GM23248 (cell line): ENCODE measurements around the gene DNAJC8. TPM values are rescaled to one million over a fixed set of nuclear protein-coding genes. Genes with fewer than 3 reads are reported as not detected.

ENCODE experiments used
- DNase-seq: peaks from one replicate; pipeline ENCODE4 v3.0.0-alpha.2; 2015
- H2AFZ ChIP-seq: fragments of 200-600 bp; sonication (generic); 2 replicates; pipeline ENCODE4 v1.6.1; 2016; ENCODE audit warnings: antibody characterized with exemption
- H3F3A ChIP-seq: fragments of 200-600 bp; sonication (generic); 2 replicates; pipeline ENCODE4 v1.6.1; 2016; ENCODE audit warnings: mild to moderate bottlenecking, antibody characterized with exemption, mixed run types; ENCODE audit not compliant: insufficient read depth
- H3K27ac ChIP-seq: fragments of 200-600 bp; sonication (generic); 2 replicates; pipeline ENCODE4 v1.5.1; 2016; ENCODE audit warnings: mild to moderate bottlenecking
- H3K27me3 ChIP-seq: fragments of 200-600 bp; sonication (generic); replicated peaks from 2 replicates; pipeline ENCODE4 v1.6.1; 2016; ENCODE audit warnings: mild to moderate bottlenecking; ENCODE audit not compliant: insufficient read depth
- H3K36me3 ChIP-seq: fragments of 200-600 bp; sonication (generic); 2 replicates; pipeline ENCODE4 v1.6.1; 2016; ENCODE audit warnings: low read depth, mild to moderate bottlenecking
- H3K4me1 ChIP-seq: fragments of 200-600 bp; sonication (generic); 2 replicates; pipeline ENCODE4 v1.6.1; 2016; ENCODE audit warnings: mild to moderate bottlenecking; ENCODE audit not compliant: insufficient read depth
- H3K4me2 ChIP-seq: fragments of 200-600 bp; sonication (generic); one replicate; pipeline ENCODE4 v1.6.1; 2016; ENCODE audit warnings: mild to moderate bottlenecking; ENCODE audit not compliant: unreplicated experiment
- H3K4me3 ChIP-seq: fragments of 200-600 bp; sonication (generic); 2 replicates; pipeline ENCODE4 v1.5.1; 2016; ENCODE audit warnings: mild to moderate bottlenecking
- H3K79me2 ChIP-seq: fragments of 200-600 bp; sonication (generic); 2 replicates; pipeline ENCODE4 v1.6.1; 2016; ENCODE audit warnings: mild to moderate bottlenecking; ENCODE audit not compliant: insufficient read depth
- H3K9ac ChIP-seq: fragments of 200-600 bp; sonication (generic); 2 replicates; pipeline ENCODE4 v1.6.1; 2016; ENCODE audit warnings: mild to moderate bottlenecking
- H3K9me2 ChIP-seq: fragments of 200-600 bp; sonication (generic); 2 replicates; pipeline ENCODE4 v1.6.1; 2016; ENCODE audit warnings: mixed run types, mild to moderate bottlenecking, moderate library complexity; ENCODE audit not compliant: insufficient read depth
- H3K9me3 ChIP-seq: fragments of 200-600 bp; sonication (generic); one replicate; pipeline ENCODE4 v1.6.1; 2017; ENCODE audit warnings: low read depth
- H4K20me1 ChIP-seq: fragments of 200-600 bp; sonication (generic); 2 replicates; pipeline ENCODE4 v1.6.0; 2016; ENCODE audit not compliant: insufficient read depth
- EZH2 ChIP-seq: fragments of 200-600 bp; sonication (generic); IDR thresholded peaks from 2 replicates; pipeline ENCODE4 v1.6.1; 2018; ENCODE audit warnings: antibody characterized with exemption, mild to moderate bottlenecking; ENCODE audit not compliant: insufficient read depth, poor library complexity, severe bottlenecking
- EZH2phosphoT487 ChIP-seq: fragments of 200-600 bp; sonication (generic); IDR thresholded peaks from 2 replicates; pipeline ENCODE4 v1.6.1; 2018; ENCODE audit warnings: antibody characterized with exemption, moderate library complexity, mild to moderate bottlenecking, low read depth; ENCODE audit not compliant: insufficient read depth
- WGBS, 2 experiments: methylation state at CpG; one replicate each; pipeline ENCODE4 v1.1.6; 2015 to 2017; ENCODE audit warnings: low lambda C conversion rate in 2 of 2, low coverage in 1 of 2; ENCODE audit errors: missing lambda C conversion rate in 2 of 2; 5-methylcytosine and 5-hydroxymethylcytosine counted together
- in situ Hi-C: fragments of 300-500 bp; cut with MboI; formaldehyde crosslinking; loops from 2 replicates; pipeline ENCODE4 v1.15.0; 2020
- polyA plus RNA-seq: library from polyadenylated mRNA; unstranded; fragments of >200 nt; fragmentation: Nextera tagmentation; extraction: Ambion mirVana; gene quantifications from 2 replicates; pipeline ENCODE4 v1.2.1, GENCODE V29; 2016
- total RNA-seq: library from RNA; depleted of rRNA; stranded (reverse); fragments of >200 nt; shearing (Covaris generic); gene quantifications from 2 replicates; pipeline ENCODE4 v1.2.3, GENCODE V29; 2014

Gene DNAJC8
- total and polyA plus RNA-seq, 2 experiments from 2014 or later: 53.0 to 98.6 TPM

- Histone ChIP-seq H3K36me3 (no peaks in the 10 kb centered on the region), H2AFZ (peak overlapping the region; percentile 96), H3K4me2 (peak overlapping the region; percentile 93), H3K79me2 (peaks cover 40% of the 10 kb centered on the region), H3K9me3 (no peaks in the 10 kb centered on the region), H3K9me2 (no peaks in the 10 kb centered on the region), H3K27ac (peak overlapping the region; percentile 88), H3K27me3 (no peaks in the 10 kb centered on the region), H3F3A (peaks cover 25% of the 10 kb centered on the region; the same call in 1 of the 2 replicates), H4K20me1 (no peaks in the 10 kb centered on the region), H3K9ac (peak overlapping the region; percentile 94), H3K4me1 (0 out of 2 replicates have a peak, but pooled peaks cover 11% of the 10 kb centered on the region), H3K4me3 (peak overlapping the region; percentile 89)
- TF ChIP-seq EZH2 (no peak), EZH2phosphoT487 (no peak)
- peak; percentile 25 for DNase-seq
- WGBS, 2 experiments: 11 to 12% methylated on average over 20 of the region's 20 CpGs
- in situ Hi-C loops: no loop called here
Observed at GRCh38 chr1:28236656-28237322, 4.0 kb upstream of the DNAJC8 start.

- Histone ChIP-seq H3K9ac (peak within 1 kb of the TSS; percentile 94), H3K36me3 (no peaks in the 10 kb centered on the region), H3K9me3 (no peaks in the 10 kb centered on the region), H2AFZ (peak within 1 kb of the TSS; percentile 96), H4K20me1 (no peaks in the 10 kb centered on the region), H3K4me3 (peak within 1 kb of the TSS; percentile 89), H3K27me3 (no peaks in the 10 kb centered on the region), H3K27ac (peak within 1 kb of the TSS; percentile 88), H3K4me2 (peak within 1 kb of the TSS; percentile 93), H3K4me1 (peaks cover 19% of the 10 kb centered on the region; the same call in 1 of the 2 replicates), H3K79me2 (peaks cover 48% of the 10 kb centered on the region), H3K9me2 (no peaks in the 10 kb centered on the region), H3F3A (peaks cover 25% of the 10 kb centered on the region; the same call in 1 of the 2 replicates)
- in situ Hi-C loops: no loop called here
- peak; percentile 100 for DNase-seq
- WGBS, 2 experiments: 1% methylated on average over 56 to 59 of the region's 60 CpGs
- no peak for TF ChIP-seq EZH2phosphoT487
- TF ChIP-seq EZH2: no peak
Observed at GRCh38 chr1:28235755-28236655, 3.2 kb upstream of the DNAJC8 start, which contains the start of gene ATP5IF1. Gene ATP5IF1 (plus strand): TSS chr1:28236124. CDS start chr1:28236184, 60 bp downstream.

- Histone ChIP-seq H3K36me3 (peaks cover 11% of the 10 kb centered on the region), H3K4me1 (peaks cover 30% of the 10 kb centered on the region; the same call in 1 of the 2 replicates), H3K4me3 (peak overlapping the region; percentile 94), H3K9ac (peak overlapping the region; percentile 97), H3K79me2 (peaks cover 75% of the 10 kb centered on the region), H4K20me1 (no peaks in the 10 kb centered on the region), H3K4me2 (peak overlapping the region; percentile 95), H3K9me2 (no peaks in the 10 kb centered on the region), H3F3A (peaks cover 17% of the 10 kb centered on the region), H3K27ac (no peak overlapping the region), H2AFZ (peak overlapping the region; percentile 94), H3K27me3 (no peaks in the 10 kb centered on the region), H3K9me3 (no peaks in the 10 kb centered on the region)
- no peak for DNase-seq
- in situ Hi-C loops: no loop called here
- no peak for TF ChIP-seq EZH2phosphoT487
- WGBS, 2 experiments: 62 to 66% methylated on average over 14 of the region's 14 CpGs
Observed at GRCh38 chr1:28233264-28233606, 406 bp upstream of the DNAJC8 start.

- Histone ChIP-seq H4K20me1 (no peaks in the 10 kb centered on the region), H3K4me1 (peaks cover 25% of the 10 kb centered on the region; the same call in 1 of the 2 replicates), H2AFZ (no peak overlapping the region), H3K9me2 (no peaks in the 10 kb centered on the region), H3K4me3 (no peak overlapping the region), H3K27ac (no peak overlapping the region), H3K27me3 (no peaks in the 10 kb centered on the region), H3K36me3 (peaks cover 40% of the 10 kb centered on the region), H3K79me2 (peaks cover 71% of the 10 kb centered on the region), H3K4me2 (peak overlapping the region; percentile 9), H3F3A (peaks cover 5% of the 10 kb centered on the region; the same call in 1 of the 2 replicates), H3K9me3 (no peaks in the 10 kb centered on the region), H3K9ac (no peak overlapping the region)
- no peak for DNase-seq
- WGBS, 2 experiments: 93 to 96% methylated on average over 2 of the region's 2 CpGs
- in situ Hi-C loops: no loop called here
- no peak for TF ChIP-seq EZH2
- TF ChIP-seq EZH2phosphoT487: no peak
Observed at GRCh38 chr1:28229996-28230395, 2.8 kb downstream of the DNAJC8 start.
